GM19240 (cell line): ENCODE measurements around the gene RPEL1.
"Not testable (repeated sequence)": the region's sequence is repeated elsewhere in the genome, so short reads cannot be mapped to it uniquely, and the experiment has no call there.

Experiments used
- DNase-seq: peaks from one replicate; pipeline ENCODE4 v3.0.0; 2011; ENCODE audit warnings: low spot score; ENCODE audit not compliant: insufficient read length

The RPEL1 gene

GRCh38 chr10:103232772-103233488, 12.8 kb upstream of the RPEL1 start:
- DNase-seq, result no peak

GRCh38 chr10:103235775-103236174, 9.9 kb upstream of the RPEL1 start:
- no peak for DNase-seq

- DNase-seq, result no peak
Observed at GRCh38 chr10:103238506-103239252, 7.0 kb upstream of the RPEL1 start.

- no peak for DNase-seq
Observed at GRCh38 chr10:103241262-103242011, 4.2 kb upstream of the RPEL1 start.

GRCh38 chr10:103244666-103245271, 918 bp upstream of the RPEL1 start:
- peak; percentile 83 for DNase-seq

- DNase-seq, result no peak
Observed at GRCh38 chr10:103246324-103246723, 637 bp downstream of the RPEL1 start.

GRCh38 chr10:103254113-103254512, 8.4 kb downstream of the RPEL1 start:
- no peak for DNase-seq

GRCh38 chr10:103254538-103255325, 9.0 kb downstream of the RPEL1 start:
- DNase-seq, result no peak

- DNase-seq, result no peak
Observed at GRCh38 chr10:103256613-103257012, 10.9 kb downstream of the RPEL1 start.

- DNase-seq, result no peak
Observed at GRCh38 chr10:103257812-103258211, 12.1 kb downstream of the RPEL1 start.

- DNase-seq, result not testable (repeated sequence)
Observed at GRCh38 chr10:103258928-103259327, 13.2 kb downstream of the RPEL1 start.

GRCh38 chr10:103259989-103260388, 14.3 kb downstream of the RPEL1 start:
- DNase-seq, result no peak

GRCh38 chr10:103262229-103262628, 16.5 kb downstream of the RPEL1 start:
- DNase-seq, result no peak

- no peak for DNase-seq
Observed at GRCh38 chr10:103265717-103266329, 20.1 kb downstream of the RPEL1 start.

GRCh38 chr10:103273041-103273441, 27.4 kb downstream of the RPEL1 start:
- no peak for DNase-seq

GRCh38 chr10:103276251-103276895, 30.7 kb downstream of the RPEL1 start:
- no peak for DNase-seq

- DNase-seq, result peak; percentile 39
Observed at GRCh38 chr10:103276896-103277712, 31.4 kb downstream of the RPEL1 start, which contains the start of gene INA. Gene INA (plus strand): TSS chr10:103277138. CDS start chr10:103277212, 74 bp downstream.

- no peak for DNase-seq
Observed at GRCh38 chr10:103277713-103278536, 32.2 kb downstream of the RPEL1 start.
